RWPE1 (cell line): Measurements from ENCODE around the gene NTNG2.

Experiments
- CTCF ChIA-PET: fragments of 350-600 bp; sonication (Branson Sonifier 250); formaldehyde crosslinking; extraction: SDS; loops from one replicate; lab custom pipeline; 2021; lab: Yijun Ruan, JAX
- POLR2A ChIA-PET: fragments of 400-600 bp; formaldehyde crosslinking; extraction: SDS; loops from one replicate; lab custom pipeline; 2020; ENCODE audit warnings: antibody characterized with exemption; ENCODE audit not compliant: low non-redundant PET; lab: Yijun Ruan, JAX
- DNase-seq: peaks from one replicate; pipeline ENCODE4 v3.0.0; 2012; ENCODE audit warnings: low spot score
- H3K27ac ChIP-seq: fragments of 450-650 bp; 2 replicates; pipeline ENCODE4 v1.5.1; 2017
- CTCF ChIP-seq: fragments of 450-650 bp; conservative IDR thresholded peaks from 2 replicates; pipeline ENCODE4 v1.5.1; 2017; ENCODE audit warnings: low read depth, mild to moderate bottlenecking

The NTNG2 gene

GRCh38 chr9:132193227-132194124, 31.6 kb downstream of the NTNG2 start:
- ChIA-PET POLR2A (no interaction called here), CTCF (interaction anchor here (1.1 kb wide), 1 partner anchor 50 kb away, joined by 3 read pairs; no protein-coding TSS in a partner anchor)
- no peak overlapping the region for H3K27ac ChIP-seq
- DNase-seq = no peak
- TF ChIP-seq CTCF = no peak

- POLR2A ChIA-PET = no interaction called here
- CTCF ChIA-PET = interaction anchor here (0.6 to 1.0 kb wide), 2 partner anchors 10 to 1061 kb away, joined by 3 to 6 read pairs; no protein-coding TSS in a partner anchor
- no peak for TF ChIP-seq CTCF
- no peak for DNase-seq
- no peak overlapping the region for H3K27ac ChIP-seq
These were observed 32.6 kb downstream of the NTNG2 start for GRCh38 chr9:132194508-132194907.

GRCh38 chr9:132197315-132197714, 35.5 kb downstream of the NTNG2 start:
- no peak for DNase-seq
- no peak overlapping the region for H3K27ac ChIP-seq
- POLR2A ChIA-PET = no interaction called here
- TF ChIP-seq CTCF = no peak
- CTCF ChIA-PET = no interaction called here

- POLR2A ChIA-PET = no interaction called here
- CTCF ChIA-PET = no interaction called here
- TF ChIP-seq CTCF = no peak
These were observed 36.1 kb downstream of the NTNG2 start for GRCh38 chr9:132197856-132198550.

GRCh38 chr9:132199056-132199455, 37.2 kb downstream of the NTNG2 start:
- DNase-seq = no peak
- ChIA-PET POLR2A (no interaction called here), CTCF (interaction anchor here (0.6 to 1.1 kb wide), 2 partner anchors 11 to 38 kb away, joined by 3 to 4 read pairs; no protein-coding TSS in a partner anchor)
- no peak for TF ChIP-seq CTCF
- no peak overlapping the region for H3K27ac ChIP-seq

More at GRCh38 chr9:132197856-132198550, 36.1 kb downstream of the NTNG2 start:
- no peak overlapping the region for H3K27ac ChIP-seq
- no peak for DNase-seq

- H3K27ac ChIP-seq = no peak overlapping the region
- no peak for DNase-seq
- ChIA-PET POLR2A (no interaction called here), CTCF (no interaction called here)
- no peak for TF ChIP-seq CTCF
These were observed 38.8 kb downstream of the NTNG2 start for GRCh38 chr9:132200706-132201105.
